Measurements from ENCODE around the gene KCTD8. TPM values are rescaled to one million over a fixed set of nuclear protein-coding genes. Genes with fewer than 3 reads are reported as not detected.

The KCTD8 gene
- total RNA-seq, 1 experiment from 2014 or later: not detected

GRCh38 chr4:44447563-44448504, 775 bp downstream of the KCTD8 start:
- DNase-seq (ENCODE audit: low read depth, low spot score): no peak
- Histone ChIP-seq H3K9me3 (ENCODE audit: control insufficient read depth in 1 of 2, insufficient read depth in 1 of 2, low read depth in 1 of 2, low read length in 2 of 2) (peaks cover 0 to 4% of the 10 kb centered on the region in 2 experiments; a peak in 3 of 4 replicates), H3K36me3 (ENCODE audit: control insufficient read depth in 1 of 2, insufficient read depth in 2 of 2, low read length in 2 of 2) (no peaks in the 10 kb centered on the region), H4K20me1 (ENCODE audit: insufficient read depth) (no peaks in the 10 kb centered on the region), H3K79me2 (ENCODE audit: insufficient read depth, low read length) (no peaks in the 10 kb centered on the region), H3K27ac (ENCODE audit: low read depth, low read length) (no peak overlapping the region), H3K27me3 (ENCODE audit: insufficient read depth, low read length) (no peaks in the 10 kb centered on the region), H3K4me2 (ENCODE audit: low read length) (no peak overlapping the region), H3K4me3 (replicated peaks in 1 of 2; ENCODE audit: low read depth in 1 of 2, low read length in 2 of 2) (no peak overlapping the region), H2AFZ (ENCODE audit: low read depth, low read length, poor library complexity, severe bottlenecking) (no peak overlapping the region), H3K4me1 (ENCODE audit: control insufficient read depth in 1 of 2, insufficient read depth in 2 of 2, low read length in 2 of 2) (no peaks in the 10 kb centered on the region), H3K9me2 (ENCODE audit: insufficient read depth) (no peaks in the 10 kb centered on the region), H3K9ac (ENCODE audit: low read length) (no peak overlapping the region)
- POLR2A ChIA-PET: no interaction called here
- BruUV-seq (replicated peaks): no TSS peak
- CTCF ChIA-PET: no interaction called here
- RAD21 ChIA-PET (ENCODE audit: low non-redundant PET in 1 of 2, low total read pairs in 2 of 2, uncharacterized antibody in 2 of 2, unreplicated experiment in 2 of 2): no interaction called here
- intact Hi-C loops (cut with micrococcal nuclease): no loop called here
- ATAC-seq: no peak
- TF ChIP-seq REST (IDR thresholded peaks at IDR 0.05; ENCODE audit: low read depth) (no peak), EZH2 (IDR thresholded peaks at IDR 0.05) (no peak), ELF1 (IDR thresholded peaks at IDR 0.05; ENCODE audit: borderline replicate concordance, low read depth) (no peak), SRF (IDR thresholded peaks at IDR 0.05; ENCODE audit: low read depth) (no peak), ZNF274 (IDR thresholded peaks at IDR 0.05; ENCODE audit: low read depth, low read length) (no peak), EGR1 (IDR thresholded peaks at IDR 0.05; ENCODE audit: low read depth) (no peak)

All from HCT116 (cell line).